Thyroid gland (tissue), 4 donors: Measurements from ENCODE around the gene H1-8.

Experiments used
- POLR2A ChIP-seq, 2 donors: fragments of 450-650 bp; IDR thresholded peaks; one replicate each; pipeline ENCODE4 v1.6.1; 2017; ENCODE audit warnings: antibody characterized with exemption in 2 of 2, mild to moderate bottlenecking in 2 of 2, moderate library complexity in 1 of 2
- TF ChIP-seq, protein P1 (sequence below), 6 experiments: fragments of 200-600 bp in 3 of 6; fragments of 450-650 bp in 3 of 6; sonication (generic) in 3 of 6; IDR thresholded peaks; one replicate each; pipeline ENCODE4 v1.5.1; 2016 to 2019; ENCODE audit warnings: antibody characterized with exemption in 6 of 6, mild to moderate bottlenecking in 2 of 6, inconsistent platforms in 1 of 6, moderate library complexity in 1 of 6

DNA sequence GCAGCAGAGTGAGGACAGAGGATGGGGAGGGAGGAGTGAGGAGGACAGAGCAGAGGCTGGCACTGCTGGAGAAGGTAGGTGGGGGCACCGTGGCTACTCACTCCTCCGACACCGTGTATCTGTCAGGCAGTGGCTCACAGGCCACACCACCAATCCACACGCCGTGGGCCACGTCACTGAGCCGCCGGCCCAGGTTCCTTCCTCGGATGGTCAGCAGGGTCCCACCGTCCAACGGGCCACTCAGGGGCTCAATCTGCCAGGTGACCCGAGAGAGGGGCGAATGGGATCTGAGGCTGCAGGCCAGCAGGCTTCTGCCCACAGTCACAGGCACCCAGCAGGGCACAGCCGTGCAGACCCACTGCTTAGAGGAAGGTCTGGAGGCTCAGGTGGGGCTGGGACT lies 30.5 kb downstream of the H1-8 start:
- TF ChIP-seq, protein P1, sequence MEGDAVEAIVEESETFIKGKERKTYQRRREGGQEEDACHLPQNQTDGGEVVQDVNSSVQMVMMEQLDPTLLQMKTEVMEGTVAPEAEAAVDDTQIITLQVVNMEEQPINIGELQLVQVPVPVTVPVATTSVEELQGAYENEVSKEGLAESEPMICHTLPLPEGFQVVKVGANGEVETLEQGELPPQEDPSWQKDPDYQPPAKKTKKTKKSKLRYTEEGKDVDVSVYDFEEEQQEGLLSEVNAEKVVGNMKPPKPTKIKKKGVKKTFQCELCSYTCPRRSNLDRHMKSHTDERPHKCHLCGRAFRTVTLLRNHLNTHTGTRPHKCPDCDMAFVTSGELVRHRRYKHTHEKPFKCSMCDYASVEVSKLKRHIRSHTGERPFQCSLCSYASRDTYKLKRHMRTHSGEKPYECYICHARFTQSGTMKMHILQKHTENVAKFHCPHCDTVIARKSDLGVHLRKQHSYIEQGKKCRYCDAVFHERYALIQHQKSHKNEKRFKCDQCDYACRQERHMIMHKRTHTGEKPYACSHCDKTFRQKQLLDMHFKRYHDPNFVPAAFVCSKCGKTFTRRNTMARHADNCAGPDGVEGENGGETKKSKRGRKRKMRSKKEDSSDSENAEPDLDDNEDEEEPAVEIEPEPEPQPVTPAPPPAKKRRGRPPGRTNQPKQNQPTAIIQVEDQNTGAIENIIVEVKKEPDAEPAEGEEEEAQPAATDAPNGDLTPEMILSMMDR (IDR thresholded peaks at IDR 0.05): no peak
- no peak for TF ChIP-seq POLR2A (IDR thresholded peaks at IDR 0.05)
